Vagina (tissue), 2 donors: ENCODE results near the gene CA5A.
"Not testable (repeated sequence)": the region's sequence is repeated elsewhere in the genome, so short reads cannot be mapped to it uniquely, and the experiment has no call there.

ENCODE experiments used
- POLR2AphosphoS5 ChIP-seq, 2 donors: sonication (generic); formaldehyde crosslinking; IDR thresholded peaks; one replicate each; pipeline ENCODE4 v1.9.0; 2017; ENCODE audit warnings: antibody characterized with exemption in 2 of 2, mild to moderate bottlenecking in 2 of 2, low read depth in 1 of 2; ENCODE audit not compliant: insufficient read depth in 1 of 2
- TF ChIP-seq, protein P1 (sequence below), 3 experiments: fragments of 450-650 bp in 2 of 3; fragments of 200-600 bp in 1 of 3; sonication (generic) in 1 of 3; IDR thresholded peaks; one replicate each; pipeline ENCODE4 v1.5.1; 2017 to 2019; ENCODE audit warnings: antibody characterized with exemption in 3 of 3, mild to moderate bottlenecking in 2 of 3, moderate library complexity in 2 of 3

GRCh38 chr16:87862597-87863326 is 73.6 kb downstream of the CA5A start:
- TF ChIP-seq POLR2AphosphoS5 (IDR thresholded peaks at IDR 0.05; ENCODE audit: insufficient read depth in 1 of 2, low read depth in 1 of 2) = not testable (repeated sequence)
- TF ChIP-seq, protein P1, sequence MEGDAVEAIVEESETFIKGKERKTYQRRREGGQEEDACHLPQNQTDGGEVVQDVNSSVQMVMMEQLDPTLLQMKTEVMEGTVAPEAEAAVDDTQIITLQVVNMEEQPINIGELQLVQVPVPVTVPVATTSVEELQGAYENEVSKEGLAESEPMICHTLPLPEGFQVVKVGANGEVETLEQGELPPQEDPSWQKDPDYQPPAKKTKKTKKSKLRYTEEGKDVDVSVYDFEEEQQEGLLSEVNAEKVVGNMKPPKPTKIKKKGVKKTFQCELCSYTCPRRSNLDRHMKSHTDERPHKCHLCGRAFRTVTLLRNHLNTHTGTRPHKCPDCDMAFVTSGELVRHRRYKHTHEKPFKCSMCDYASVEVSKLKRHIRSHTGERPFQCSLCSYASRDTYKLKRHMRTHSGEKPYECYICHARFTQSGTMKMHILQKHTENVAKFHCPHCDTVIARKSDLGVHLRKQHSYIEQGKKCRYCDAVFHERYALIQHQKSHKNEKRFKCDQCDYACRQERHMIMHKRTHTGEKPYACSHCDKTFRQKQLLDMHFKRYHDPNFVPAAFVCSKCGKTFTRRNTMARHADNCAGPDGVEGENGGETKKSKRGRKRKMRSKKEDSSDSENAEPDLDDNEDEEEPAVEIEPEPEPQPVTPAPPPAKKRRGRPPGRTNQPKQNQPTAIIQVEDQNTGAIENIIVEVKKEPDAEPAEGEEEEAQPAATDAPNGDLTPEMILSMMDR (IDR thresholded peaks at IDR 0.05) = not testable (repeated sequence)
